B cell (primary cell): ENCODE measurements around the gene NTMT1. TPM values are rescaled to one million over a fixed set of nuclear protein-coding genes. Genes with fewer than 3 reads are reported as not detected.

ENCODE experiments used
- ATAC-seq: fragments of 200-7000 bp; cut with Tn5 transposase; one replicate; pipeline ENCODE4 v1.10.0; 2021; ENCODE audit warnings: low read depth, mild to moderate bottlenecking, moderate number of reproducible peaks, moderate library complexity
- CTCF ChIA-PET: fragments of 350-600 bp; sonication (Branson Sonifier 250); formaldehyde crosslinking; loops from one replicate; lab custom pipeline; 2021; ENCODE audit warnings: antibody characterized with exemption, inconsistent platforms; lab: Charles Lee
- POLR2A ChIA-PET: fragments of 350-600 bp; sonication (Branson Sonifier 250); formaldehyde crosslinking; loops from one replicate; lab custom pipeline; 2021; ENCODE audit warnings: antibody characterized with exemption; lab: Charles Lee
- DNase-seq: peaks from one replicate; pipeline ENCODE4 v3.0.0; 2013
- H2AFZ ChIP-seq: 2 replicates; pipeline ENCODE4 v1.6.1; 2012; ENCODE audit warnings: mild to moderate bottlenecking, low read depth, low read length; ENCODE audit not compliant: insufficient read depth, poor library complexity, severe bottlenecking
- H3K27ac ChIP-seq, 2 donors: 1 replicate in 1 of 2; 2 replicates in 1 of 2; pipeline ENCODE4 v1.5.1; 2012 to 2013; ENCODE audit warnings: low read length in 2 of 2, mild to moderate bottlenecking in 2 of 2, moderate library complexity in 1 of 2
- H3K27me3 ChIP-seq, 4 experiments: fragments of 200-600 bp in 1 of 4; sonication (generic) in 1 of 4; replicated peaks in 1 of 4; 1 replicate in 2 of 4; 2 replicates in 2 of 4; pipeline versions ENCODE4 v1.6.1 to v1.7.0; 2013 to 2016; ENCODE audit warnings: low read length in 3 of 4, mild to moderate bottlenecking in 2 of 4, mixed read lengths in 1 of 4, moderate library complexity in 1 of 4; ENCODE audit not compliant: insufficient read depth in 4 of 4, control insufficient read depth in 3 of 4; ENCODE audit errors: control extremely low read depth in 1 of 4
- H3K36me3 ChIP-seq, 2 experiments: replicated peaks in 1 of 2; 1 replicate in 1 of 2; 2 replicates in 1 of 2; pipeline versions ENCODE4 v1.6.1 to v1.7.1; 2013; ENCODE audit warnings: low read length in 1 of 2; ENCODE audit not compliant: insufficient read depth in 2 of 2, control insufficient read depth in 1 of 2; ENCODE audit errors: control extremely low read depth in 1 of 2, extremely low read depth in 1 of 2
- H3K4me1 ChIP-seq, 2 donors: fragments of 200-600 bp in 1 of 2; sonication (generic) in 1 of 2; 1 replicate in 1 of 2; 2 replicates in 1 of 2; pipeline versions ENCODE4 v1.5.1 to v1.6.1; 2013 to 2017; ENCODE audit warnings: low read length in 2 of 2; ENCODE audit not compliant: control insufficient read depth in 2 of 2, insufficient read depth in 2 of 2
- H3K4me2 ChIP-seq: replicated peaks from 2 replicates; pipeline ENCODE3; 2012; ENCODE audit warnings: mild to moderate bottlenecking, low read depth, low read length; ENCODE audit not compliant: poor library complexity, severe bottlenecking
- H3K4me3 ChIP-seq, 5 experiments: fragments of 200-600 bp in 1 of 5; sonication (generic) in 1 of 5; 1 replicate in 3 of 5; 2 replicates in 2 of 5; pipeline versions ENCODE4 v1.5.1 to v1.7.0; 2011 to 2016; ENCODE audit warnings: low read length in 4 of 5, mild to moderate bottlenecking in 4 of 5, low read depth in 2 of 5, control low read depth in 1 of 5, moderate library complexity in 1 of 5; ENCODE audit not compliant: insufficient read depth in 1 of 5; ENCODE audit errors: control extremely low read depth in 1 of 5, extremely low read depth in 1 of 5
- H3K79me2 ChIP-seq: fragments of 200-600 bp; sonication (generic); one replicate; pipeline ENCODE4 v1.6.0; 2016; ENCODE audit warnings: low read length; ENCODE audit not compliant: control insufficient read depth, insufficient read depth
- H3K9ac ChIP-seq: fragments of 200-600 bp; sonication (generic); 2 replicates; pipeline ENCODE4 v1.6.1; 2017; ENCODE audit warnings: mild to moderate bottlenecking, low read length, moderate library complexity
- H3K9me3 ChIP-seq, 3 donors: one replicate each; pipeline versions ENCODE4 v1.6.1 to v1.7.1; 2013; ENCODE audit warnings: low read length in 2 of 3; ENCODE audit not compliant: control insufficient read depth in 2 of 3, insufficient read depth in 1 of 3; ENCODE audit errors: control extremely low read depth in 1 of 3
- H4K20me1 ChIP-seq: 2 replicates; pipeline ENCODE4 v1.6.0; 2012; ENCODE audit warnings: mild to moderate bottlenecking, low read length; ENCODE audit not compliant: insufficient read depth, control insufficient read depth, poor library complexity, severe bottlenecking
- H3K27ac Mint-ChIP-seq: one replicate; pipeline ENCODE4 v1.8.0; 2021; ENCODE audit warnings: mixed read lengths
- H3K27me3 Mint-ChIP-seq: one replicate; pipeline ENCODE4 v1.8.0; 2021; ENCODE audit warnings: mixed read lengths
- H3K4me1 Mint-ChIP-seq: one replicate; pipeline ENCODE4 v1.8.0; 2021; ENCODE audit warnings: mixed read lengths
- H3K4me3 Mint-ChIP-seq: one replicate; pipeline ENCODE4 v1.8.0; 2021; ENCODE audit warnings: mixed read lengths
- H3K9me3 Mint-ChIP-seq: one replicate; pipeline ENCODE4 v1.8.0; 2022; ENCODE audit warnings: mixed read lengths; ENCODE audit not compliant: insufficient read depth
- CTCF ChIP-seq: fragments of 200-600 bp; IDR thresholded peaks from one replicate; pipeline ENCODE4 v1.8.0; 2022; ENCODE audit warnings: antibody characterized with exemption, mild to moderate bottlenecking
- EZH2 ChIP-seq: IDR thresholded peaks from 2 replicates; pipeline ENCODE4 v1.6.1; 2012; ENCODE audit warnings: borderline replicate concordance, low read depth, mild to moderate bottlenecking, moderate library complexity, low read length; ENCODE audit not compliant: insufficient read depth, poor library complexity, severe bottlenecking
- WGBS: methylation state at CpG from one replicate; pipeline ENCODE4 v1.1.5; 2013; ENCODE audit warnings: missing lambda C conversion rate; ENCODE audit not compliant: insufficient coverage; 5-methylcytosine and 5-hydroxymethylcytosine counted together
- intact Hi-C: fragments of 100-400 bp; cut with micrococcal nuclease; formaldehyde crosslinking; loops from one replicate; pipeline ENCODE4 v1.10.0; 2022
- polyA plus RNA-seq: library from polyadenylated mRNA; depleted of rRNA; stranded (reverse); fragments of >200 nt; gene quantifications from 2 replicates; pipeline ENCODE4 v1.2.3, GENCODE V29; 2012
- total RNA-seq, 2 donors: library from RNA; stranded (reverse); fragments of 120-200 nt in 1 of 2; gene quantifications; 1 replicate in 1 of 2; 2 replicates in 1 of 2; pipeline versions ENCODE4 v1.2.3 to v1.2.4, GENCODE V29; 2013 to 2022

NTMT1 gene
- total and polyA plus RNA-seq, 2 donors (not counting 1 experiment from before 2014, with no cell fraction given), result 21.8 to 35.3 TPM

GRCh38 chr9:129637673-129638439 is 11.9 kb downstream of the NTMT1 start:
- Histone ChIP-seq H4K20me1 (peaks cover 68% of the 10 kb centered on the region), H3K79me2 (peaks cover 38% of the 10 kb centered on the region), H2AFZ (no peak overlapping the region), H3K36me3 (peaks cover 2 to 57% of the 10 kb centered on the region in 2 experiments), H3K9me3 (no peaks in the 10 kb centered on the region), H3K4me1 (peaks cover 12 to 17% of the 10 kb centered on the region in 2 donors), H3K4me3 (no peak overlapping the region), H3K4me2 (no peak overlapping the region), H3K9ac (no peak overlapping the region), H3K27me3 (no peaks in the 10 kb centered on the region), H3K27ac (no peak overlapping the region)
- WGBS, result 91% methylated on average over 28 of the region's 29 CpGs
- peak overlapping the region; percentile 61 for H3K27ac Mint-ChIP-seq
- intact Hi-C loops, result no loop called here
- no peak for ATAC-seq
- TF ChIP-seq CTCF, result no peak
- TF ChIP-seq EZH2, result no peak
- peaks cover 26% of the 10 kb centered on the region for H3K4me1 Mint-ChIP-seq
- no peaks in the 10 kb centered on the region for H3K27me3 Mint-ChIP-seq
- CTCF ChIA-PET, result interaction anchor here (1.0 to 1.7 kb wide), 2 partner anchors 11 to 13 kb away, joined by 3 to 7 read pairs; no protein-coding TSS in a partner anchor
- no peak for DNase-seq
- H3K9me3 Mint-ChIP-seq, result no peaks in the 10 kb centered on the region
- POLR2A ChIA-PET, result no interaction called here
- no peak overlapping the region for H3K4me3 Mint-ChIP-seq

GRCh38 chr9:129639034-129639630 is 13.2 kb downstream of the NTMT1 start:
- peaks cover 26% of the 10 kb centered on the region for H3K4me1 Mint-ChIP-seq
- peaks cover 12 to 17% of the 10 kb centered on the region in 2 donors for H3K4me1 ChIP-seq
- intact Hi-C loops, result no loop called here
- H3K4me3 ChIP-seq, result no peak overlapping the region
- H3K9ac ChIP-seq, result no peak overlapping the region
- no peaks in the 10 kb centered on the region for H3K9me3 ChIP-seq
- H3K9me3 Mint-ChIP-seq, result no peaks in the 10 kb centered on the region
- no peaks in the 10 kb centered on the region for H3K27me3 ChIP-seq
- peaks cover 2 to 46% of the 10 kb centered on the region in 2 experiments for H3K36me3 ChIP-seq
- DNase-seq, result no peak
- H3K4me3 Mint-ChIP-seq, result no peak overlapping the region
- peaks cover 34% of the 10 kb centered on the region for H3K79me2 ChIP-seq
- POLR2A ChIA-PET, result interaction anchor here (1.8 kb wide), 1 partner anchor 13 kb away, joined by 9 read pairs; the partner anchor contains the start of gene NTMT1
- H4K20me1 ChIP-seq, result peaks cover 55% of the 10 kb centered on the region
- H3K27me3 Mint-ChIP-seq, result no peaks in the 10 kb centered on the region
- no peak overlapping the region for H2AFZ ChIP-seq
- no peak overlapping the region for H3K27ac Mint-ChIP-seq
- WGBS, result 97% methylated on average over 17 of the region's 17 CpGs
- CTCF ChIA-PET, result interaction anchor here (0.5 to 6.2 kb wide), 4 partner anchors 13 to 467 kb away, joined by 3 to 66 read pairs (median 4); partner anchors contain the start of gene NTMT1
- no peak for ATAC-seq
- TF ChIP-seq EZH2, result no peak
- TF ChIP-seq CTCF, result no peak
- H3K27ac ChIP-seq, result no peak overlapping the region
- H3K4me2 ChIP-seq, result no peak overlapping the region
